ENCODE measurements around the gene ZKSCAN7.

Gene ZKSCAN7

DNA sequence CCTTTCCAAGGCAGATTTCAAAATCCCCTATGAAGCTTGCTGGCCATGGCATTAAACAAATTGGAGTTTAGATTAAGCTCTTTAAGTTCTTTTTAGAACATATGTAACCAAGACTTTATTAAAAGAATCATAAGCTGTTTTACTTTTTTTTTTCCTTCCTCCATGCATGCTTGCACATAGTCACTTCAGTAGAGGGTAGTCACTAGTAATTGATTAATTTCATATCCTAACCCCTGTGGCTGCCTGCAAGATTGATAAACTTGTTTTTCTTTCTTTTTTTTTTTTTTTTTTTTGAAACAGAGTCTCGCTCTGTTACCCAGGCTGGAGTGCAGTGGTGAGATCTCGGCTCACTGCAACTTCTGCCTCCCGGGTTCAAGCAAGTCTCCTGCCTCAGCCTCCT is 33.3 kb upstream of the ZKSCAN7 start:
- Histone ChIP-seq H3K27ac (ENCODE audit: extremely low read depth, low read depth, low read length) (no peak overlapping the region), H3K4me3 (ENCODE audit: low read depth, low read length) (no peak overlapping the region), H3K4me1 (ENCODE audit: control insufficient read depth, insufficient read depth, low read length) (no peaks in the 10 kb centered on the region), H3K9me3 (ENCODE audit: control insufficient read depth, insufficient read depth, low read depth, low read length) (no peaks in the 10 kb centered on the region), H3K36me3 (ENCODE audit: control insufficient read depth in 2 of 2, insufficient read depth in 1 of 2, low read length in 2 of 2) (no peaks in the 10 kb centered on the region)
- ChIA-PET CTCF (no interaction called here), POLR2A (no interaction called here)
- TF ChIP-seq ZNF501 (tag by site-specific recombination; IDR thresholded peaks at IDR 0.05) (no peak), ZNF366 (tag by site-specific recombination; conservative IDR thresholded peaks at IDR 0.05) (no peak), ZNF350 (tag by site-specific recombination; IDR thresholded peaks at IDR 0.05) (no peak), ZBTB17 (tag by site-specific recombination; IDR thresholded peaks at IDR 0.05) (no peak), ZNF157 (tag by site-specific recombination; IDR thresholded peaks at IDR 0.05) (no peak), ZNF292 (tag by site-specific recombination; IDR thresholded peaks at IDR 0.05; ENCODE audit: borderline replicate concordance, low read depth) (no peak), ZFP3 (tag by site-specific recombination; IDR thresholded peaks at IDR 0.05; ENCODE audit: low read depth) (no peak), ZNF521 (tag by site-specific recombination; IDR thresholded peaks at IDR 0.05) (no peak), ZNF354C (tag by site-specific recombination; IDR thresholded peaks at IDR 0.05; ENCODE audit: borderline replicate concordance, low read depth) (no peak), IKZF3 (tag by site-specific recombination; IDR thresholded peaks at IDR 0.05) (no peak), ZNF768 (tag by site-specific recombination; IDR thresholded peaks at IDR 0.05) (no peak)
- TF ChIP-seq, protein P1, sequence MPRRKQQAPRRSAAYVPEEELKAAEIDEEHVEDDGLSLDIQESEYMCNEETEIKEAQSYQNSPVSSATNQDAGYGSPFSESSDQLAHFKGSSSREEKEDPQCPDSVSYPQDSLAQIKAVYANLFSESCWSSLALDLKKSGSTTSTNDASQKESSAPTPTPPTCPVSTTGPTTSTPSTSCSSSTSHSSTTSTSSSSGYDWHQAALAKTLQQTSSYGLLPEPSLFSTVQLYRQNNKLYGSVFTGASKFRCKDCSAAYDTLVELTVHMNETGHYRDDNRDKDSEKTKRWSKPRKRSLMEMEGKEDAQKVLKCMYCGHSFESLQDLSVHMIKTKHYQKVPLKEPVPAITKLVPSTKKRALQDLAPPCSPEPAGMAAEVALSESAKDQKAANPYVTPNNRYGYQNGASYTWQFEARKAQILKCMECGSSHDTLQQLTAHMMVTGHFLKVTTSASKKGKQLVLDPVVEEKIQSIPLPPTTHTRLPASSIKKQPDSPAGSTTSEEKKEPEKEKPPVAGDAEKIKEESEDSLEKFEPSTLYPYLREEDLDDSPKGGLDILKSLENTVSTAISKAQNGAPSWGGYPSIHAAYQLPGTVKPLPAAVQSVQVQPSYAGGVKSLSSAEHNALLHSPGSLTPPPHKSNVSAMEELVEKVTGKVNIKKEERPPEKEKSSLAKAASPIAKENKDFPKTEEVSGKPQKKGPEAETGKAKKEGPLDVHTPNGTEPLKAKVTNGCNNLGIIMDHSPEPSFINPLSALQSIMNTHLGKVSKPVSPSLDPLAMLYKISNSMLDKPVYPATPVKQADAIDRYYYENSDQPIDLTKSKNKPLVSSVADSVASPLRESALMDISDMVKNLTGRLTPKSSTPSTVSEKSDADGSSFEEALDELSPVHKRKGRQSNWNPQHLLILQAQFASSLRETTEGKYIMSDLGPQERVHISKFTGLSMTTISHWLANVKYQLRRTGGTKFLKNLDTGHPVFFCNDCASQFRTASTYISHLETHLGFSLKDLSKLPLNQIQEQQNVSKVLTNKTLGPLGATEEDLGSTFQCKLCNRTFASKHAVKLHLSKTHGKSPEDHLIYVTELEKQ (tag by site-specific recombination; IDR thresholded peaks at IDR 0.05; ENCODE audit: borderline replicate concordance): no peak

DNA sequence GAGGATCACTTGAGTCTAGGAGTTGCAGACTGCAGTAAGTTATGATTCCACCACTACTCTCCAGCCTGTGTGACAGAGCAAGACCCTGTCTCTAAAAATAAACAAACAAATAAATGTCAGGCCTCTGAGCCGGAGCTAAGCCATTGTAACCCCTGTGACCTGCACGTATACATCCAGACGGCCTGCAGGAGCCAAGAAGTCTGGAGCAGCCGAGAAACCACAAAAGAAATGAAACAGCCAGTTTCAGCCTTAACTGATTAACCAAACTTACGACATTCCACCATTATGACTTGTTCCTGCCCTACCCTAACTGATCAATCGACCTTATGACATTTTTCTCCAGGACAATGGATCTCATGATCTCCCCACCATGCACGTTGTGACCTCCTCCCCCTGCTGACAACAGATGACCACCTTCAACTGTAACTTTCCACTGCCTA is 32.5 kb upstream of the ZKSCAN7 start:
- POLR2A ChIA-PET: no interaction called here
- H3K27ac ChIP-seq (ENCODE audit: extremely low read depth, low read depth, low read length): no peak overlapping the region
- TF ChIP-seq, protein P2, sequence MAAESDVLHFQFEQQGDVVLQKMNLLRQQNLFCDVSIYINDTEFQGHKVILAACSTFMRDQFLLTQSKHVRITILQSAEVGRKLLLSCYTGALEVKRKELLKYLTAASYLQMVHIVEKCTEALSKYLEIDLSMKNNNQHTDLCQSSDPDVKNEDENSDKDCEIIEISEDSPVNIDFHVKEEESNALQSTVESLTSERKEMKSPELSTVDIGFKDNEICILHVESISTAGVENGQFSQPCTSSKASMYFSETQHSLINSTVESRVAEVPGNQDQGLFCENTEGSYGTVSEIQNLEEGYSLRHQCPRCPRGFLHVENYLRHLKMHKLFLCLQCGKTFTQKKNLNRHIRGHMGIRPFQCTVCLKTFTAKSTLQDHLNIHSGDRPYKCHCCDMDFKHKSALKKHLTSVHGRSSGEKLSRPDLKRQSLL (tag by site-specific recombination; IDR thresholded peaks at IDR 0.05): no peak
- TF ChIP-seq, protein P3, sequence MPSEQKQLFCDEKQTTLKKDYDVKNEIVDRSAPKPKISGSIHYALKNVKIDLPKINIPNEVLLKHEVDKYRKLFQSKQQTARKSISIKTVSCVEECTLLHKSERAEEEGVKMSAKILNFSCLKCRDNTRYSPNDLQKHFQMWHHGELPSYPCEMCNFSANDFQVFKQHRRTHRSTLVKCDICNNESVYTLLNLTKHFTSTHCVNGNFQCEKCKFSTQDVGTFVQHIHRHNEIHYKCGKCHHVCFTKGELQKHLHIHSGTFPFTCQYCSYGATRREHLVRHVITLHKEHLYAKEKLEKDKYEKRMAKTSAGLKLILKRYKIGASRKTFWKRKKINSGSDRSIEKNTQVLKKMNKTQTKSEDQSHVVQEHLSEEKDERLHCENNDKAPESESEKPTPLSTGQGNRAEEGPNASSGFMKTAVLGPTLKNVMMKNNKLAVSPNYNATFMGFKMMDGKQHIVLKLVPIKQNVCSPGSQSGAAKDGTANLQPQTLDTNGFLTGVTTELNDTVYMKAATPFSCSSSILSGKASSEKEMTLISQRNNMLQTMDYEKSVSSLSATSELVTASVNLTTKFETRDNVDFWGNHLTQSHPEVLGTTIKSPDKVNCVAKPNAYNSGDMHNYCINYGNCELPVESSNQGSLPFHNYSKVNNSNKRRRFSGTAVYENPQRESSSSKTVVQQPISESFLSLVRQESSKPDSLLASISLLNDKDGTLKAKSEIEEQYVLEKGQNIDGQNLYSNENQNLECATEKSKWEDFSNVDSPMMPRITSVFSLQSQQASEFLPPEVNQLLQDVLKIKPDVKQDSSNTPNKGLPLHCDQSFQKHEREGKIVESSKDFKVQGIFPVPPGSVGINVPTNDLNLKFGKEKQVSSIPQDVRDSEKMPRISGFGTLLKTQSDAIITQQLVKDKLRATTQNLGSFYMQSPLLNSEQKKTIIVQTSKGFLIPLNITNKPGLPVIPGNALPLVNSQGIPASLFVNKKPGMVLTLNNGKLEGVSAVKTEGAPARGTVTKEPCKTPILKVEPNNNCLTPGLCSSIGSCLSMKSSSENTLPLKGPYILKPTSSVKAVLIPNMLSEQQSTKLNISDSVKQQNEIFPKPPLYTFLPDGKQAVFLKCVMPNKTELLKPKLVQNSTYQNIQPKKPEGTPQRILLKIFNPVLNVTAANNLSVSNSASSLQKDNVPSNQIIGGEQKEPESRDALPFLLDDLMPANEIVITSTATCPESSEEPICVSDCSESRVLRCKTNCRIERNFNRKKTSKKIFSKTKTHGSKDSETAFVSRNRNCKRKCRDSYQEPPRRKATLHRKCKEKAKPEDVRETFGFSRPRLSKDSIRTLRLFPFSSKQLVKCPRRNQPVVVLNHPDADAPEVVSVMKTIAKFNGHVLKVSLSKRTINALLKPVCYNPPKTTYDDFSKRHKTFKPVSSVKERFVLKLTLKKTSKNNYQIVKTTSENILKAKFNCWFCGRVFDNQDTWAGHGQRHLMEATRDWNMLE (tag by site-specific recombination; conservative IDR thresholded peaks at IDR 0.05; ENCODE audit: low read depth): no peak
- TF ChIP-seq TRIM28 (IDR thresholded peaks at IDR 0.05; ENCODE audit: borderline replicate concordance, low read length) (peak; percentile 25; the same call in 1 of the 2 replicates), ZNF664 (tag by site-specific recombination; IDR thresholded peaks at IDR 0.05) (no peak), ZNF621 (tag by site-specific recombination; IDR thresholded peaks at IDR 0.05) (no peak), ZNF354C (tag by site-specific recombination; IDR thresholded peaks at IDR 0.05; ENCODE audit: borderline replicate concordance, low read depth) (no peak), KLF8 (tag by site-specific recombination; IDR thresholded peaks at IDR 0.05) (no peak), ZNF701 (tag by site-specific recombination; IDR thresholded peaks at IDR 0.05) (no peak), SETDB1 (IDR thresholded peaks at IDR 0.05; ENCODE audit: insufficient read length, low read length) (peak; percentile 35)
- H3K9me3 ChIP-seq (ENCODE audit: control insufficient read depth, insufficient read depth, low read depth, low read length): no peaks in the 10 kb centered on the region
- no peak overlapping the region for H3K4me3 ChIP-seq (ENCODE audit: low read depth, low read length)
- CTCF ChIA-PET: no interaction called here
- H3K4me1 ChIP-seq (ENCODE audit: control insufficient read depth, insufficient read depth, low read length): no peaks in the 10 kb centered on the region
- no peaks in the 10 kb centered on the region for H3K36me3 ChIP-seq (ENCODE audit: control insufficient read depth in 2 of 2, insufficient read depth in 1 of 2, low read length in 2 of 2)

Data from HEK293 (cell line).